ENCODE results near the gene SFMBT1.

- TF ChIP-seq, protein P1, sequence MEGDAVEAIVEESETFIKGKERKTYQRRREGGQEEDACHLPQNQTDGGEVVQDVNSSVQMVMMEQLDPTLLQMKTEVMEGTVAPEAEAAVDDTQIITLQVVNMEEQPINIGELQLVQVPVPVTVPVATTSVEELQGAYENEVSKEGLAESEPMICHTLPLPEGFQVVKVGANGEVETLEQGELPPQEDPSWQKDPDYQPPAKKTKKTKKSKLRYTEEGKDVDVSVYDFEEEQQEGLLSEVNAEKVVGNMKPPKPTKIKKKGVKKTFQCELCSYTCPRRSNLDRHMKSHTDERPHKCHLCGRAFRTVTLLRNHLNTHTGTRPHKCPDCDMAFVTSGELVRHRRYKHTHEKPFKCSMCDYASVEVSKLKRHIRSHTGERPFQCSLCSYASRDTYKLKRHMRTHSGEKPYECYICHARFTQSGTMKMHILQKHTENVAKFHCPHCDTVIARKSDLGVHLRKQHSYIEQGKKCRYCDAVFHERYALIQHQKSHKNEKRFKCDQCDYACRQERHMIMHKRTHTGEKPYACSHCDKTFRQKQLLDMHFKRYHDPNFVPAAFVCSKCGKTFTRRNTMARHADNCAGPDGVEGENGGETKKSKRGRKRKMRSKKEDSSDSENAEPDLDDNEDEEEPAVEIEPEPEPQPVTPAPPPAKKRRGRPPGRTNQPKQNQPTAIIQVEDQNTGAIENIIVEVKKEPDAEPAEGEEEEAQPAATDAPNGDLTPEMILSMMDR (IDR thresholded peaks at IDR 0.05; ENCODE audit: control extremely low read depth in 1 of 3, insufficient read depth in 1 of 3, low read depth in 1 of 3, low read length in 3 of 3), result no peak
- TF ChIP-seq CHD1 (IDR thresholded peaks at IDR 0.05; ENCODE audit: low read depth, low read length), result no peak
- no peak for TF ChIP-seq POLR2A (IDR thresholded peaks at IDR 0.05; ENCODE audit: control extremely low read depth in 1 of 2, low read depth in 2 of 2, low read length in 2 of 2)
- TF ChIP-seq TAF1 (IDR thresholded peaks at IDR 0.05; ENCODE audit: low read depth, low read length), result no peak
- no peak for TF ChIP-seq TBP (IDR thresholded peaks at IDR 0.05; ENCODE audit: low read depth, low read length)
- no peak for TF ChIP-seq JUN (IDR thresholded peaks at IDR 0.05; ENCODE audit: low read depth, low read length)
- TF ChIP-seq BRCA1 (IDR thresholded peaks at IDR 0.05; ENCODE audit: low read depth, low read length), result no peak
- no peak for TF ChIP-seq POU5F1 (IDR thresholded peaks at IDR 0.05; ENCODE audit: low read depth, low read length)
- no peak for TF ChIP-seq NRF1 (IDR thresholded peaks at IDR 0.05; ENCODE audit: low read depth, low read length)
- TF ChIP-seq SP2 (IDR thresholded peaks at IDR 0.05; ENCODE audit: low read length), result no peak
Observed at GRCh38 chr3:52857133-52857532, 188.7 kb downstream of the SFMBT1 start.
